Stomach (tissue), 9 donors: ENCODE measurements around the gene RAB8A. TPM values are rescaled to one million over a fixed set of nuclear protein-coding genes. Genes with fewer than 3 reads are reported as not detected.

Experiments
- DNase-seq, 2 donors: peaks; one replicate each; pipeline versions ENCODE4 v3.0.0 to v3.0.0-alpha.2; 2013 to 2019
- H3K27ac ChIP-seq, 5 donors: fragments of 200-600 bp in 4 of 5; sonication (generic) in 4 of 5; one replicate each; pipeline ENCODE4 v1.5.1; 2013 to 2019; ENCODE audit warnings: mild to moderate bottlenecking in 1 of 5, moderate library complexity in 1 of 5
- H3K27me3 ChIP-seq, 3 donors: fragments of 200-600 bp; sonication (generic); one replicate each; pipeline ENCODE4 v1.5.1; 2017 to 2019; ENCODE audit warnings: mixed run types in 1 of 3
- H3K36me3 ChIP-seq, 4 donors: fragments of 200-600 bp; sonication (generic); 1 replicate in 3 of 4; 2 replicates in 1 of 4; pipeline ENCODE4 v1.5.1; 2016 to 2019
- H3K4me1 ChIP-seq, 4 donors: fragments of 200-600 bp; sonication (generic); one replicate each; pipeline ENCODE4 v1.5.1; 2016 to 2019
- H3K4me3 ChIP-seq, 4 donors: fragments of 200-600 bp; sonication (generic) in 3 of 4; one replicate each; pipeline ENCODE4 v1.5.1; 2016 to 2019; ENCODE audit warnings: mild to moderate bottlenecking in 1 of 4
- H3K9me3 ChIP-seq, 4 donors: fragments of 200-600 bp; sonication (generic); one replicate each; pipeline ENCODE4 v1.5.1; 2016 to 2019
- CTCF ChIP-seq, 7 experiments: fragments of 450-650 bp in 4 of 7; fragments of 200-600 bp in 3 of 7; sonication (generic) in 3 of 7; IDR thresholded peaks; one replicate each; pipeline ENCODE4 v1.5.1; 2016 to 2019; ENCODE audit warnings: antibody characterized with exemption in 7 of 7, control low read depth in 2 of 7, mild to moderate bottlenecking in 1 of 7
- EP300 ChIP-seq: sonication (generic); formaldehyde crosslinking; IDR thresholded peaks from one replicate; pipeline ENCODE4 v1.6.1; 2017; ENCODE audit warnings: antibody characterized with exemption
- POLR2A ChIP-seq, 4 donors: fragments of 450-650 bp; IDR thresholded peaks; one replicate each; pipeline ENCODE4 v1.6.1; 2016; ENCODE audit warnings: antibody characterized with exemption in 4 of 4, control low read depth in 2 of 4, mild to moderate bottlenecking in 1 of 4, moderate library complexity in 1 of 4
- POLR2AphosphoS5 ChIP-seq, 3 donors: sonication (generic); formaldehyde crosslinking; IDR thresholded peaks; one replicate each; pipeline ENCODE4 v1.6.1; 2016; ENCODE audit warnings: antibody characterized with exemption in 3 of 3
- WGBS, 5 donors: extraction: QIAGEN DNeasy Blood & Tissue Kit in 3 of 5; methylation state at CpG; one replicate each; pipeline versions ENCODE4 v1.1.5 to v1.1.7; 2013 to 2018; 5-methylcytosine and 5-hydroxymethylcytosine counted together
- intact Hi-C: fragments of 100-400 bp; cut with DNase I; formaldehyde crosslinking; loops from one replicate; pipeline ENCODE4 v1.15.1; 2023; ENCODE audit warnings: low total_unique reads
- polyA plus RNA-seq, 3 donors: library from polyadenylated mRNA; stranded (reverse); fragments of 200-250 nt; gene quantifications; one replicate each; pipeline ENCODE4 v1.2.3, GENCODE V29; 2013
- total RNA-seq, 5 donors: library from RNA; depleted of rRNA; stranded (reverse); fragments of >200 nt; gene quantifications; one replicate each; pipeline versions ENCODE4 v1.1.0 to v1.2.3, GENCODE V29; 2014 to 2016
- donor health status: healthy with polysubstance abuse.
- donor health status: Bipolar disorder and iron deficiency.
- donor health status: healthy.

RAB8A gene
- total and polyA plus RNA-seq, 8 donors: 1.8 to 63.4 (median 31.8) TPM

GRCh38 chr19:16100524-16100923 is 11.2 kb upstream of the RAB8A start:
- Histone ChIP-seq H3K4me3 (no peak overlapping the region), H3K27me3 (no peaks in the 10 kb centered on the region), H3K4me1 (peaks cover 15 to 75% (median 35%) of the 10 kb centered on the region in 4 donors), H3K27ac (peak overlapping the region in 2 of 5 donors; percentile 13 to 39), H3K36me3 (peaks cover 76 to 98% (median 95%) of the 10 kb centered on the region in 4 donors), H3K9me3 (no peaks in the 10 kb centered on the region)
- intact Hi-C loops: no loop called here
- DNase-seq: no peak
- WGBS, 5 donors: 90 to 98% (median 96%) methylated on average over 4 of the region's 4 CpGs
- TF ChIP-seq POLR2A (IDR thresholded peaks at IDR 0.05): no peak
- no peak for TF ChIP-seq CTCF (IDR thresholded peaks at IDR 0.05)
- no peak for TF ChIP-seq EP300
- no peak for TF ChIP-seq POLR2AphosphoS5 (IDR thresholded peaks at IDR 0.05)

DNA sequence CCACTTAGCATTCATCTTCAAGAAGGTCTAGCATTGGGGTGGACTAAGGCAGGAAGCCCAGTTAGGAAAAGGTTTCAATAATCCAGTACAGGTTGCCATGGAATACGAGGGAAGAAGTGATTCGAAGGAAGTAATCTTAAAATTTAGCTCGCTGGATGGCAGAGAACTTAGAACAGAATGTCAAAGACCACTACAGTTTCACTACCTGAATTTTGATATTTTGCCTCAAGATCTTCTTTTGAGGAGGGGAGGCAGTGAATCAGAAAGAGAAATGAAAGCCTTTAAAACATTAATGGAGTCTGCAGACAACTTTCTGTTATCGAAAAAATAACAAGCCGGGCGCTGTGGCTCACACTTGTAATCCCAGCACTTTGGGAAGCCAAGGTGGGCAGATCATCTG is 7.0 kb upstream of the RAB8A start:
- H3K27ac ChIP-seq: peak overlapping the region in 3 of 5 donors; percentile 18 to 42 (median 28)

GRCh38 chr19:16106121-16106520 is 5.6 kb upstream of the RAB8A start:
- Histone ChIP-seq H3K27me3 (no peaks in the 10 kb centered on the region), H3K36me3 (peaks cover 30 to 42% (median 40%) of the 10 kb centered on the region in 4 donors), H3K4me3 (no peak overlapping the region), H3K4me1 (peaks cover 6 to 40% (median 16%) of the 10 kb centered on the region in 4 donors), H3K9me3 (no peaks in the 10 kb centered on the region), H3K27ac (peak overlapping the region in 3 of 5 donors; percentile 2 to 42 (median 28))
- intact Hi-C loops: no loop called here
- no peak for TF ChIP-seq EP300
- no peak for TF ChIP-seq POLR2AphosphoS5 (IDR thresholded peaks at IDR 0.05)
- no peak for TF ChIP-seq CTCF (IDR thresholded peaks at IDR 0.05)
- DNase-seq: no peak
- WGBS, 5 donors: 19 to 27% (median 22%) methylated on average over 3 of the region's 3 CpGs

More for the DNA sequence above, 7.0 kb upstream of the RAB8A start:
- no peak for TF ChIP-seq POLR2AphosphoS5 (IDR thresholded peaks at IDR 0.05)
- TF ChIP-seq CTCF (IDR thresholded peaks at IDR 0.05): no peak
- TF ChIP-seq POLR2A (IDR thresholded peaks at IDR 0.05): no peak
- DNase-seq: no peak
- Histone ChIP-seq H3K4me1 (peaks cover 0 to 40% (median 9%) of the 10 kb centered on the region in 4 donors), H3K4me3 (no peak overlapping the region), H3K36me3 (peaks cover 42 to 56% (median 54%) of the 10 kb centered on the region in 4 donors), H3K9me3 (no peaks in the 10 kb centered on the region), H3K27me3 (no peaks in the 10 kb centered on the region)
- intact Hi-C loops: no loop called here
- WGBS, 5 donors: 91 to 93% (median 92%) methylated on average over 6 of the region's 6 CpGs

- peak overlapping the region; percentile 90 to 98 (median 96) for H3K27ac ChIP-seq
- intact Hi-C loops: no loop called here
- H3K36me3 ChIP-seq: peaks cover 8 to 15% (median 9%) of the 10 kb centered on the region in 4 donors
- DNase-seq: no peak
- H3K4me3 ChIP-seq: peak overlapping the region; percentile 79 to 97 (median 89)
- 1 to 2% (median 1%) methylated on average over 32 to 37 of the region's 37 CpGs for WGBS, 5 donors
- no peak for TF ChIP-seq CTCF (IDR thresholded peaks at IDR 0.05)
- no peak for TF ChIP-seq POLR2A (IDR thresholded peaks at IDR 0.05)
- TF ChIP-seq EP300: no peak
- TF ChIP-seq POLR2AphosphoS5 (IDR thresholded peaks at IDR 0.05): no peak
- H3K4me1 ChIP-seq: peaks cover 49 to 60% (median 57%) of the 10 kb centered on the region in 4 donors
- H3K9me3 ChIP-seq: no peaks in the 10 kb centered on the region
- H3K27me3 ChIP-seq: no peaks in the 10 kb centered on the region
These were observed 442 bp downstream of the RAB8A start for GRCh38 chr19:16111909-16112752.
